ENCODE measurements around the gene NRSN2. TPM values are rescaled to one million over a fixed set of nuclear protein-coding genes. Genes with fewer than 3 reads are reported as not detected.

Gene NRSN2
- total RNA-seq, 2 donors from 2014 or later, result 25.1 to 56.9 TPM

DNA sequence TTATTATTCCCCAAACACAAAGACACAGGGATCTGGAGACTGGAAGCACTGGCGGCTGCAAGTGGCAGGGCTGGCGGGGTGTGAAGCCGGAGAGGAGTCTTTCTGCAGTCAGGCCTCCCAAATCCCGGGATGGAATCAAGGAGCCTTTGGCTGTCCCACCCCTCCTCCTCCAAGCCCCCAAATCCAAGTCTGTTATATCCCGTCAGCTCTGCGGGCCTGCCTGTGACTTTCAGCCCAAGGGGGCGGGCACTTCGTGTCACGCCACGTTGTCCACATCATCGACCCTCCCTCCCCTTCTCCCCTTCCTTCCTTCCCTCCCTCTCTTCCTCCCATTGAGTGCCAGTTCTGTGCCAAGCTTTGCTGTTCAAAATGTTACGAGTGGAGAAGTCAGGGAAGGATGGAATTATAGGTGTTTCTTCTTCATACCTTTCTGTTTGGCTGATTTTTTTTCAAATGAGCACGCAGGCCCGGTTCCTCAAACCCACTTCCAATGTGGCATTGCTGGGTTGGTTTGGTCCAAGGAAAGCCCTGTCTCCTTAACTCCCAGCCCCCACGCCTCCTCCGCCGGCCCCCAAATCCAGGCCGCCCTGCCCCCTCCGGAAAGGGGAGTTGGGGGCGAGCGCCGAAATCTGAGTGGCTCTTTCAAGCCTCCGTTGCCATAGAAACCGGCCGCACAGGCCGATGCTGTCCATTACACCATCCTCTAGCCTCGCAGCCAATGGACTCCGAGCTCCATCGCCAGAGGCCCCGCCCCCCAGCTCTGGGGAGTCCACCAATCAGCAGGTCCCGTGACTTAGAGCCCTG lies 36.9 kb upstream of the NRSN2 start:
- TF ChIP-seq, protein P1, sequence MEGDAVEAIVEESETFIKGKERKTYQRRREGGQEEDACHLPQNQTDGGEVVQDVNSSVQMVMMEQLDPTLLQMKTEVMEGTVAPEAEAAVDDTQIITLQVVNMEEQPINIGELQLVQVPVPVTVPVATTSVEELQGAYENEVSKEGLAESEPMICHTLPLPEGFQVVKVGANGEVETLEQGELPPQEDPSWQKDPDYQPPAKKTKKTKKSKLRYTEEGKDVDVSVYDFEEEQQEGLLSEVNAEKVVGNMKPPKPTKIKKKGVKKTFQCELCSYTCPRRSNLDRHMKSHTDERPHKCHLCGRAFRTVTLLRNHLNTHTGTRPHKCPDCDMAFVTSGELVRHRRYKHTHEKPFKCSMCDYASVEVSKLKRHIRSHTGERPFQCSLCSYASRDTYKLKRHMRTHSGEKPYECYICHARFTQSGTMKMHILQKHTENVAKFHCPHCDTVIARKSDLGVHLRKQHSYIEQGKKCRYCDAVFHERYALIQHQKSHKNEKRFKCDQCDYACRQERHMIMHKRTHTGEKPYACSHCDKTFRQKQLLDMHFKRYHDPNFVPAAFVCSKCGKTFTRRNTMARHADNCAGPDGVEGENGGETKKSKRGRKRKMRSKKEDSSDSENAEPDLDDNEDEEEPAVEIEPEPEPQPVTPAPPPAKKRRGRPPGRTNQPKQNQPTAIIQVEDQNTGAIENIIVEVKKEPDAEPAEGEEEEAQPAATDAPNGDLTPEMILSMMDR (IDR thresholded peaks at IDR 0.05), result no peak
- Histone ChIP-seq H3K4me1 (ENCODE audit: control insufficient read depth in 1 of 2, low read depth in 2 of 2) (peaks cover 6 to 17% of the 10 kb centered on the region in 2 donors), H3K27ac (peak overlapping the region; percentile 85 to 88), H3K27me3 (replicated peaks; ENCODE audit: insufficient read depth) (no peaks in the 10 kb centered on the region), H3K9me3 (no peaks in the 10 kb centered on the region), H3K36me3 (no peaks in the 10 kb centered on the region), H3K4me3 (peak overlapping the region; percentile 75)
- ATAC-seq (ENCODE audit: insufficient number of reproducible peaks, low FRiP score, low read depth), result peak; percentile 96
- peak; percentile 99 for DNase-seq (ENCODE audit: low spot score)

- no peaks in the 10 kb centered on the region for H3K27me3 ChIP-seq (replicated peaks; ENCODE audit: insufficient read depth)
- H3K27ac ChIP-seq, result peak overlapping the region; percentile 34 to 88
- H3K4me1 ChIP-seq (ENCODE audit: control insufficient read depth in 1 of 2, low read depth in 2 of 2), result peaks cover 6 to 17% of the 10 kb centered on the region in 2 donors
- H3K9me3 ChIP-seq, result no peaks in the 10 kb centered on the region
- H3K36me3 ChIP-seq, result no peaks in the 10 kb centered on the region
- H3K4me3 ChIP-seq, result peak overlapping the region; percentile 75
- ATAC-seq (ENCODE audit: insufficient number of reproducible peaks, low FRiP score, low read depth) (no peak), DNase-seq (ENCODE audit: low spot score) (no peak)
- TF ChIP-seq, protein P1 (IDR thresholded peaks at IDR 0.05), result no peak
These were observed 36.3 kb upstream of the NRSN2 start for GRCh38 chr20:310645-311044.

- H3K27ac ChIP-seq, result no peak overlapping the region
- TF ChIP-seq, protein P1 (IDR thresholded peaks at IDR 0.05), result no peak
- no peaks in the 10 kb centered on the region for H3K9me3 ChIP-seq
- peaks cover 6 to 17% of the 10 kb centered on the region in 2 donors for H3K4me1 ChIP-seq (ENCODE audit: control insufficient read depth in 1 of 2, low read depth in 2 of 2)
- DNase-seq (ENCODE audit: low spot score) (no peak), ATAC-seq (ENCODE audit: insufficient number of reproducible peaks, low FRiP score, low read depth) (no peak)
- no peaks in the 10 kb centered on the region for H3K27me3 ChIP-seq (replicated peaks; ENCODE audit: insufficient read depth)
- no peaks in the 10 kb centered on the region for H3K36me3 ChIP-seq
- no peak overlapping the region for H3K4me3 ChIP-seq
These were observed 35.3 kb upstream of the NRSN2 start for GRCh38 chr20:311609-312008.

DNA sequence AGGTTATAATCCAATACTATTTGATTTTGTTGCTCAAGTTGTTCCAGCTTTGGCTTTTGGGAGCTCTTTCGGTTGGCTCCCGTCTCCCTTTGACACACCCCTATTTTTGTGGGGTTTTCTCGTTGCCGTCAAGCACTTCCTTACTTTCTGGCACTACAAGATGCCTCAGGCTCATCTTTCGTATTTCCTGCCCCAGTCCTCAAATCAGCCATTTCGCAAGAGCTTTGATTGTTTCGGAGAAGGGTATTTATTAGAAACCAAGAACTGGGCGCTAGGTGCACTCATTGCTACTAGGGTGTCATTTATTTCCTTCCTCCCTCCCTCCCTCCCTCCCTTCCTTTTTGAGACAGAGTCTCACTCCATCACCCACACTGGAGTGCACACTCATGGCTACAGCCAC lies 34.8 kb upstream of the NRSN2 start:
- H3K4me3 ChIP-seq, result no peak overlapping the region
- H3K36me3 ChIP-seq, result no peaks in the 10 kb centered on the region
- TF ChIP-seq, protein P1 (IDR thresholded peaks at IDR 0.05), result no peak
- DNase-seq (ENCODE audit: low spot score) (no peak), ATAC-seq (ENCODE audit: insufficient number of reproducible peaks, low FRiP score, low read depth) (no peak)
- peaks cover 6 to 17% of the 10 kb centered on the region in 2 donors for H3K4me1 ChIP-seq (ENCODE audit: control insufficient read depth in 1 of 2, low read depth in 2 of 2)
- H3K9me3 ChIP-seq, result no peaks in the 10 kb centered on the region
- H3K27ac ChIP-seq, result no peak overlapping the region
- H3K27me3 ChIP-seq (replicated peaks; ENCODE audit: insufficient read depth), result no peaks in the 10 kb centered on the region

DNA sequence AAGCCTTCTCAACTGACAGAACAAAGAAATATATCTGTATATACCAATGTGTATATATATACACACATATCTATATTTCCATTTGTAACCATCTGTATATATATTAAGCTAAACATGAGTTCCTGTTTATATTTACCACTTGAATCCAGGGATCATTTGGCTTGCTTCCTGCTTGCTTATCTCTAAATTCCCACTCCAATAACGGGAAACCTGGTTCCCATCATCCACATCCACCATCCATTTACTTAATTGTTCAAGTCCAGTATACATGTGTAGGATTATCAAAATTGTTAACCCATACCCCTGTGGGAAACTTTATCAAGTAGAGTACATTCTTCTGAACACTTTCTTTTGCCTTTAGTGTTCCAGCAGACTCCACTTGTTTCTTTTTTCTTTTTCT lies 34.0 kb upstream of the NRSN2 start:
- no peak overlapping the region for H3K4me3 ChIP-seq
- no peaks in the 10 kb centered on the region for H3K36me3 ChIP-seq
- ATAC-seq (ENCODE audit: insufficient number of reproducible peaks, low FRiP score, low read depth), result no peak
- DNase-seq (ENCODE audit: low spot score), result no peak
- H3K27ac ChIP-seq, result no peak overlapping the region
- TF ChIP-seq, protein P1 (IDR thresholded peaks at IDR 0.05), result no peak
- peaks cover 6 to 17% of the 10 kb centered on the region in 2 donors for H3K4me1 ChIP-seq (ENCODE audit: control insufficient read depth in 1 of 2, low read depth in 2 of 2)
- H3K9me3 ChIP-seq, result no peaks in the 10 kb centered on the region
- H3K27me3 ChIP-seq (replicated peaks; ENCODE audit: insufficient read depth), result no peaks in the 10 kb centered on the region
